Neuronal stem cell (in vitro differentiated cells): ENCODE measurements around the gene KRT7.
A peak's percentile ranks its signal among the peaks of the same experiment; 100 is the strongest.

ENCODE experiments used
- DNase-seq: peaks from one replicate; pipeline ENCODE4 v3.0.0-alpha.2; 2013; ENCODE audit warnings: low spot score
- H2AFZ ChIP-seq: one replicate; pipeline ENCODE4 v1.6.1; 2013; ENCODE audit warnings: mild to moderate bottlenecking, low read length, inconsistent platforms
- H2AK5ac ChIP-seq: 2 replicates; pipeline ENCODE4 v1.6.1; 2013; ENCODE audit warnings: low read depth, mild to moderate bottlenecking, inconsistent platforms, low read length, moderate library complexity, mixed read lengths
- H2BK120ac ChIP-seq: 2 replicates; pipeline ENCODE4 v1.6.1; 2013; ENCODE audit warnings: low read depth, mild to moderate bottlenecking, inconsistent platforms, low read length, moderate library complexity, mixed read lengths
- H2BK12ac ChIP-seq: one replicate; pipeline ENCODE4 v1.6.1; 2013; ENCODE audit warnings: low read length, inconsistent platforms
- H2BK15ac ChIP-seq: 2 replicates; pipeline ENCODE4 v1.6.1; 2013; ENCODE audit warnings: mild to moderate bottlenecking, low read length, inconsistent platforms, mixed read lengths
- H2BK5ac ChIP-seq: one replicate; pipeline ENCODE4 v1.6.1; 2013; ENCODE audit warnings: inconsistent platforms, mild to moderate bottlenecking, low read length, moderate library complexity
- H3K14ac ChIP-seq: one replicate; pipeline ENCODE4 v1.6.1; 2013; ENCODE audit warnings: low read length, inconsistent platforms
- H3K18ac ChIP-seq: 2 replicates; pipeline ENCODE4 v1.6.1; 2013; ENCODE audit warnings: low read length, inconsistent platforms
- H3K23ac ChIP-seq: 2 replicates; pipeline ENCODE4 v1.6.1; 2013; ENCODE audit warnings: low read depth, mild to moderate bottlenecking, mixed read lengths, low read length, inconsistent platforms; ENCODE audit not compliant: poor library complexity
- H3K27ac ChIP-seq: replicated peaks from 3 replicates; pipeline ENCODE4 v1.5.1; 2013; ENCODE audit warnings: low read length, inconsistent platforms
- H3K27me3 ChIP-seq, 3 experiments: 2 replicates each; pipeline ENCODE4 v1.6.1; 2013; ENCODE audit warnings: low read length in 3 of 3, mild to moderate bottlenecking in 2 of 3, inconsistent platforms in 1 of 3, low read depth in 1 of 3, mixed read lengths in 1 of 3, moderate library complexity in 1 of 3; ENCODE audit not compliant: control insufficient read depth in 3 of 3, insufficient read depth in 3 of 3
- H3K36me3 ChIP-seq, 2 donors: replicated peaks in 1 of 2; 2 replicates each; pipeline ENCODE4 v1.6.1; 2013; ENCODE audit warnings: low read length in 2 of 2; ENCODE audit not compliant: control insufficient read depth in 2 of 2, insufficient read depth in 2 of 2
- H3K4ac ChIP-seq: 2 replicates; pipeline ENCODE4 v1.6.1; 2013; ENCODE audit warnings: inconsistent platforms, mild to moderate bottlenecking, low read length, moderate library complexity
- H3K4me1 ChIP-seq, 2 donors: 1 replicate in 1 of 2; 2 replicates in 1 of 2; pipeline ENCODE4 v1.6.1; 2013; ENCODE audit warnings: low read length in 2 of 2, low read depth in 1 of 2; ENCODE audit not compliant: control insufficient read depth in 2 of 2, insufficient read depth in 1 of 2
- H3K4me2 ChIP-seq: one replicate; pipeline ENCODE4 v1.6.1; 2013; ENCODE audit warnings: mild to moderate bottlenecking, low read length, inconsistent platforms; ENCODE audit not compliant: insufficient read depth, poor library complexity, severe bottlenecking
- H3K4me3 ChIP-seq, 2 donors: 2 replicates each; pipeline ENCODE4 v1.5.1; 2013; ENCODE audit warnings: low read length in 2 of 2, mild to moderate bottlenecking in 2 of 2, inconsistent platforms in 1 of 2, moderate library complexity in 1 of 2
- H3K79me1 ChIP-seq: one replicate; pipeline ENCODE4 v1.6.1; 2013; ENCODE audit warnings: low read depth, mild to moderate bottlenecking, inconsistent platforms, low read length, moderate library complexity
- H3K9ac ChIP-seq: one replicate; pipeline ENCODE4 v1.6.1; 2013; ENCODE audit warnings: mild to moderate bottlenecking, low read depth, low read length, inconsistent platforms; ENCODE audit not compliant: poor library complexity
- H3K9me3 ChIP-seq, 2 donors: replicated peaks in 1 of 2; 2 replicates each; pipeline versions ENCODE3 to v1.6.1; 2013; ENCODE audit warnings: low read length in 2 of 2, mild to moderate bottlenecking in 2 of 2, inconsistent platforms in 1 of 2, low read depth in 1 of 2, mixed read lengths in 1 of 2, moderate library complexity in 1 of 2; ENCODE audit not compliant: control insufficient read depth in 2 of 2, insufficient read depth in 1 of 2
- H4K8ac ChIP-seq: one replicate; pipeline ENCODE4 v1.6.1; 2013; ENCODE audit warnings: low read depth, mild to moderate bottlenecking, inconsistent platforms, low read length, moderate library complexity
- H4K91ac ChIP-seq: one replicate; pipeline ENCODE4 v1.6.1; 2013; ENCODE audit warnings: low read length, low read depth, mild to moderate bottlenecking, inconsistent platforms; ENCODE audit not compliant: poor library complexity
- WGBS, 2 donors: extraction: QIAGEN DNeasy Blood & Tissue Kit; methylation state at CpG; one replicate each; pipeline ENCODE4 v1.1.7; 2013; ENCODE audit warnings: missing lambda C conversion rate in 2 of 2, mixed read lengths in 1 of 2; ENCODE audit not compliant: insufficient read length in 2 of 2, insufficient replicate concordance in 1 of 2; ENCODE audit errors: extremely low coverage in 2 of 2; 5-methylcytosine and 5-hydroxymethylcytosine counted together

KRT7 gene

DNA sequence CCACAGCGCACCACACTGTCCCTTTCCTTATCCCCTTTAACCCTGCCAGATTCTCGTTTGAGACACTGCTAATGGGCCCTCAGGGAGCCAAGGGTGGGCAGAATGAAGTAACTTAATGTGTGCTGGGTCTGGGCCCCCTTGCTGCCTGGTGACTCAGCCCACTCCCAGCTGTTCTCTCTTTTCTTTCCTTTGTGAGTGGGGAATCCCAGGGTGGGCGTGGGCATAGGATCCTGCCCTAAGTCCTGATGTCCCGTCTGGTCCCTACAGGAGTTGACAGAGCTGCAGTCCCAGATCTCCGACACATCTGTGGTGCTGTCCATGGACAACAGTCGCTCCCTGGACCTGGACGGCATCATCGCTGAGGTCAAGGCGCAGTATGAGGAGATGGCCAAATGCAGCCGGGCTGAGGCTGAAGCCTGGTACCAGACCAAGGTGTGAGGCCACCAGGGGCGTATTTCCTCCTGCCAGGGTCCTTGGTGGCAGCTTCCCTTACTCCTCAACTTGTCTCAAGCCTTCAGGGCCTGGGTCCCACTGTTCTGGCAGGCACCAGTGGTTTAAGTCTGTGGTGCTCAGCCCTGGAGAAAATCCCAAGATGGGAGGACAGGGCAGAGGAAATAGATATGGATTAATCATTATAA lies 8.3 kb downstream of the KRT7 start:
- H3K14ac ChIP-seq: no peak overlapping the region
- peak overlapping the region; percentile 68 for H2BK15ac ChIP-seq
- H3K18ac ChIP-seq: peak overlapping the region; percentile 77
- peaks cover 0 to 11% (median 0%) of the 10 kb centered on the region in 3 experiments for H3K27me3 ChIP-seq
- no peak overlapping the region for H4K91ac ChIP-seq
- no peak overlapping the region for H2AFZ ChIP-seq
- no peak overlapping the region for H2BK5ac ChIP-seq
- H3K27ac ChIP-seq: no peak overlapping the region
- peak overlapping the region; percentile 86 for H2AK5ac ChIP-seq
- no peak overlapping the region for H3K23ac ChIP-seq
- H3K4me1 ChIP-seq: peaks cover 0 to 4% of the 10 kb centered on the region in 2 donors
- no peak overlapping the region for H2BK120ac ChIP-seq
- H4K8ac ChIP-seq: no peak overlapping the region
- no peak overlapping the region for H3K4me2 ChIP-seq
- H2BK12ac ChIP-seq: no peak overlapping the region
- H3K4ac ChIP-seq: no peak overlapping the region
- H3K36me3 ChIP-seq: no peaks in the 10 kb centered on the region
- H3K9ac ChIP-seq: peak overlapping the region; percentile 50
- peaks cover 1% of the 10 kb centered on the region for H3K79me1 ChIP-seq
- no peaks in the 10 kb centered on the region for H3K9me3 ChIP-seq
- no peak overlapping the region for H3K4me3 ChIP-seq
- no peak for DNase-seq
- WGBS, 2 donors: no CpG with 5 or more reads among the region's 11 CpGs

DNA sequence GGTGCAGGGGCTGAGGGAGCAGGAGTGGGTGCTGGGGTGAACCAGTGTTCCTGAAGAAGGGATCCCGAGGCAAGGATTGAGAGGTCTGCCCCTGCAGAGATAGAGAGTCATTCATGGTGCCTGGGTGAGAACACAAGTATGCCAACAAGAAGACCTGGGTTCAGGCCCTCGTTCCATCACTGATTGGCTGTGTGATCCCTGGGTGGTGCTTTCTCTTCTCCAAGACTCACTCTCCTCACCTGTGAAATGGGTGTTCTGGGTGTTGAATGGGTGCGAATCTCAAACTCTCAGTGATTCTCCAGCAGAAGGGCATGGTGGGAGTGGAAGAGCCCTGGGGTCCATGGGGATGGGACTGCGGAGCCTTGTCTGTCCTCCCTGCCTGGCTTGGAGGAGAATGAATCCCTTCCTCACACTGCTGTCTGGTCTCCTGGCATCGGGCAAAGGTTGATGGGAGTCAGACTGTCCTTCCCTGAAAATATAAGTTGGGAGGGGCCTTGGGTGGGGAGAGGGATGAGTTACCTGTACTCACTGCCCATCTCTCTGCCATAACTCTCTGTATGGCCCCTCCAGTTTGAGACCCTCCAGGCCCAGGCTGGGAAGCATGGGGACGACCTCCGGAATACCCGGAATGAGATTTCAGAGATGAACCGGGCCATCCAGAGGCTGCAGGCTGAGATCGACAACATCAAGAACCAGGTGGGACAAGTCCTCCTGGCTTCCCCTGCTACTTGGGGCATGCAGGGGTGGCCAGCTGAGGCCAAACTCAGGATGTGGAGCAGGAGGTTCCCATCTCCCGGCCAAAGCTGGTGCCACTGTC lies 9.6 kb downstream of the KRT7 start:
- H3K27me3 ChIP-seq: peaks cover 0 to 12% (median 0%) of the 10 kb centered on the region in 3 experiments
- H3K14ac ChIP-seq: no peak overlapping the region
- H3K9me3 ChIP-seq: no peaks in the 10 kb centered on the region
- H2BK12ac ChIP-seq: no peak overlapping the region
- peaks cover 1% of the 10 kb centered on the region for H3K79me1 ChIP-seq
- no peak overlapping the region for H3K27ac ChIP-seq
- no peak overlapping the region for H3K4me2 ChIP-seq
- no peak overlapping the region for H3K18ac ChIP-seq
- H3K23ac ChIP-seq: no peak overlapping the region
- no peak overlapping the region for H2AFZ ChIP-seq
- no peak overlapping the region for H2BK5ac ChIP-seq
- no peak overlapping the region for H4K8ac ChIP-seq
- DNase-seq: no peak
- no CpG with 5 or more reads among the region's 11 CpGs for WGBS, 2 donors
- H3K9ac ChIP-seq: no peak overlapping the region
- no peak overlapping the region for H3K4ac ChIP-seq
- H3K4me1 ChIP-seq: peaks cover 4% of the 10 kb centered on the region in 2 donors
- H4K91ac ChIP-seq: no peak overlapping the region
- H2BK15ac ChIP-seq: no peak overlapping the region
- peak overlapping the region; percentile 22 for H2AK5ac ChIP-seq
- no peak overlapping the region for H2BK120ac ChIP-seq
- no peak overlapping the region for H3K4me3 ChIP-seq
- H3K36me3 ChIP-seq: no peaks in the 10 kb centered on the region

DNA sequence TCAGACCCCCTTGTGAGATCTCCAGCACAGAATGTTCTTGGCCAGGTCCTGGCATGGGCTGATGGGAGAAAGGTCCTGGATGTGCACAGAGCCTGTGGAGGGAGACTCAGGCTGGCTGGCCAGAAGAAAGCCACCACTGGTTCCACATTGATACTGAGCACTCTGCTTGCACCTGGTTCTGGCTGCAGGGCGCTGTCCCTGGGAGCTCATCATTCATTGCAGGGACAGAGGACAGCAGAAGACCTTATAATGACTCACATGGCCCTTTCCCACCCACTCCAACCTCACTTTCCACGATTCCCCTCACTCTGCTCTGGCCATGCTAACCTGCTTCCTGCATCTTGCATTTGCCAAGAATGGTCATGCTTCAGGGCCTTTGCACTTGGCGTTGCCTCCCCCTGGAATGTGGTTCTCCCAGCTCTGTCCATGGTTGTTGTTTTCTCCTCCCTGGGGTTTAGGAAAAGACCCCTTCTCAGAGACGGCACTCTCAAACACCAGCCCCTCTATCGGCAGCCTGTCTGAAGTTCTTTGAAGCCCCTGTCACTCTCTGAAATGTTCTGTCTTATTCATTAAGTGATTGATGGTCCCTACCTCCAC lies 10.3 kb downstream of the KRT7 start:
- H3K4me3 ChIP-seq: no peak overlapping the region
- H2AK5ac ChIP-seq: peak overlapping the region; percentile 22
- H3K23ac ChIP-seq: no peak overlapping the region
- H3K4ac ChIP-seq: no peak overlapping the region
- no peak overlapping the region for H3K4me2 ChIP-seq
- H2BK5ac ChIP-seq: no peak overlapping the region
- peaks cover 0 to 17% (median 0%) of the 10 kb centered on the region in 3 experiments for H3K27me3 ChIP-seq
- no peaks in the 10 kb centered on the region for H3K36me3 ChIP-seq
- H2AFZ ChIP-seq: no peak overlapping the region
- no peak overlapping the region for H2BK15ac ChIP-seq
- H3K18ac ChIP-seq: no peak overlapping the region
- peaks cover 1% of the 10 kb centered on the region for H3K79me1 ChIP-seq
- DNase-seq: no peak
- no peak overlapping the region for H4K8ac ChIP-seq
- no peaks in the 10 kb centered on the region for H3K9me3 ChIP-seq
- no CpG with 5 or more reads among the region's 5 CpGs for WGBS, 2 donors
- no peak overlapping the region for H2BK120ac ChIP-seq
- no peak overlapping the region for H2BK12ac ChIP-seq
- no peak overlapping the region for H3K14ac ChIP-seq
- peaks cover 2 to 4% of the 10 kb centered on the region in 2 donors for H3K4me1 ChIP-seq
- H4K91ac ChIP-seq: no peak overlapping the region
- H3K9ac ChIP-seq: no peak overlapping the region
- H3K27ac ChIP-seq: no peak overlapping the region
